Fibroblast of pulmonary artery (primary cell): Measurements from ENCODE around the gene APOA1.
"Not testable (repeated sequence)": the region's sequence is repeated elsewhere in the genome, so short reads cannot be mapped to it uniquely, and the experiment has no call there.

Experiments
- DNase-seq: peaks from one replicate; pipeline ENCODE4 v3.0.0-alpha.2; 2010; ENCODE audit warnings: low read depth
- H3K4me3 ChIP-seq: replicated peaks from 2 replicates; pipeline ENCODE4 v1.5.1; 2011; ENCODE audit warnings: low read depth, mild to moderate bottlenecking, control low read depth, low read length, moderate library complexity
- CTCF ChIP-seq: IDR thresholded peaks from 2 replicates; pipeline ENCODE4 v1.5.1; 2011; ENCODE audit warnings: mild to moderate bottlenecking, control low read depth, low read length, inconsistent platforms; ENCODE audit errors: missing control alignments

The APOA1 gene

GRCh38 chr11:116808262-116809175 is 28.9 kb downstream of the APOA1 start:
- no peak for TF ChIP-seq CTCF
- no peak overlapping the region for H3K4me3 ChIP-seq
- peak; percentile 94 for DNase-seq

GRCh38 chr11:116807601-116808261 is 29.7 kb downstream of the APOA1 start:
- DNase-seq: no peak
- no peak overlapping the region for H3K4me3 ChIP-seq
- no peak for TF ChIP-seq CTCF

- no peak overlapping the region for H3K4me3 ChIP-seq
- no peak for TF ChIP-seq CTCF
- no peak for DNase-seq
Observed at GRCh38 chr11:116804001-116804400, 33.4 kb downstream of the APOA1 start.

GRCh38 chr11:116801662-116802061 is 35.8 kb downstream of the APOA1 start:
- not testable (repeated sequence) for DNase-seq

GRCh38 chr11:116800610-116801009 is 36.8 kb downstream of the APOA1 start:
- H3K4me3 ChIP-seq: no peak overlapping the region
- no peak for DNase-seq
- no peak for TF ChIP-seq CTCF

More at GRCh38 chr11:116801662-116802061, 35.8 kb downstream of the APOA1 start:
- not testable (repeated sequence) for H3K4me3 ChIP-seq

GRCh38 chr11:116798368-116798767 is 39.1 kb downstream of the APOA1 start:
- no peak overlapping the region for H3K4me3 ChIP-seq
- no peak for TF ChIP-seq CTCF
- no peak for DNase-seq

- no peak overlapping the region for H3K4me3 ChIP-seq
- TF ChIP-seq CTCF: no peak
- DNase-seq: no peak
Observed at GRCh38 chr11:116797816-116798215, 39.6 kb downstream of the APOA1 start.
